ENCODE measurements around the gene LYRM7.
"Not testable (repeated sequence)": the region's sequence is repeated elsewhere in the genome, so short reads cannot be mapped to it uniquely, and the experiment has no call there.

DNA sequence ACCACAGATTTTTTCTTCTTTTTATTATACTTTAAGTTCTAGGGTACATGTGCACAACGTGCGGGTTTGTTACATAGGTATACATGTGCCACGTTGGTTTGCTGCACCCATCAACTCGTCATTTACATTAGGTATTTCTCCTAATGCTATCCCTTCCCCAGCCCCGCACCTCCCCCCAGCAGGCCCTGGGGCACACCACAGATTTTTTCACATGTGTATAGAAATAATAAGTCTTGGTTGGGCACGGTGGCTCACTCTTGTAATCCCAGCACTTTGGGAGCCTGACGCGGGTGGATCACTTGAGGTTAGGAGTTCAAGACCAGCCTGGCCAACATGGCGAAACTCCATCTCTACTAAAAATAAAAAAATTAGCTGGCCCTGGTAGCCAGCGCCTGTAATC is 83.3 kb downstream of the LYRM7 start:
- TF ChIP-seq, protein P1, sequence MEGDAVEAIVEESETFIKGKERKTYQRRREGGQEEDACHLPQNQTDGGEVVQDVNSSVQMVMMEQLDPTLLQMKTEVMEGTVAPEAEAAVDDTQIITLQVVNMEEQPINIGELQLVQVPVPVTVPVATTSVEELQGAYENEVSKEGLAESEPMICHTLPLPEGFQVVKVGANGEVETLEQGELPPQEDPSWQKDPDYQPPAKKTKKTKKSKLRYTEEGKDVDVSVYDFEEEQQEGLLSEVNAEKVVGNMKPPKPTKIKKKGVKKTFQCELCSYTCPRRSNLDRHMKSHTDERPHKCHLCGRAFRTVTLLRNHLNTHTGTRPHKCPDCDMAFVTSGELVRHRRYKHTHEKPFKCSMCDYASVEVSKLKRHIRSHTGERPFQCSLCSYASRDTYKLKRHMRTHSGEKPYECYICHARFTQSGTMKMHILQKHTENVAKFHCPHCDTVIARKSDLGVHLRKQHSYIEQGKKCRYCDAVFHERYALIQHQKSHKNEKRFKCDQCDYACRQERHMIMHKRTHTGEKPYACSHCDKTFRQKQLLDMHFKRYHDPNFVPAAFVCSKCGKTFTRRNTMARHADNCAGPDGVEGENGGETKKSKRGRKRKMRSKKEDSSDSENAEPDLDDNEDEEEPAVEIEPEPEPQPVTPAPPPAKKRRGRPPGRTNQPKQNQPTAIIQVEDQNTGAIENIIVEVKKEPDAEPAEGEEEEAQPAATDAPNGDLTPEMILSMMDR (IDR thresholded peaks at IDR 0.05), result not testable (repeated sequence)
- not testable (repeated sequence) for TF ChIP-seq ZFX (IDR thresholded peaks at IDR 0.05; ENCODE audit: borderline replicate concordance)

Measured in 22Rv1 (cell line).